ENCODE measurements around the gene PRRG1. TPM values are rescaled to one million over a fixed set of nuclear protein-coding genes. Genes with fewer than 3 reads are reported as not detected.
"Not testable (repeated sequence)": the region's sequence is repeated elsewhere in the genome, so short reads cannot be mapped to it uniquely, and the experiment has no call there.

The PRRG1 gene
- total RNA-seq, 1 donor from 2014 or later = not detected

DNA sequence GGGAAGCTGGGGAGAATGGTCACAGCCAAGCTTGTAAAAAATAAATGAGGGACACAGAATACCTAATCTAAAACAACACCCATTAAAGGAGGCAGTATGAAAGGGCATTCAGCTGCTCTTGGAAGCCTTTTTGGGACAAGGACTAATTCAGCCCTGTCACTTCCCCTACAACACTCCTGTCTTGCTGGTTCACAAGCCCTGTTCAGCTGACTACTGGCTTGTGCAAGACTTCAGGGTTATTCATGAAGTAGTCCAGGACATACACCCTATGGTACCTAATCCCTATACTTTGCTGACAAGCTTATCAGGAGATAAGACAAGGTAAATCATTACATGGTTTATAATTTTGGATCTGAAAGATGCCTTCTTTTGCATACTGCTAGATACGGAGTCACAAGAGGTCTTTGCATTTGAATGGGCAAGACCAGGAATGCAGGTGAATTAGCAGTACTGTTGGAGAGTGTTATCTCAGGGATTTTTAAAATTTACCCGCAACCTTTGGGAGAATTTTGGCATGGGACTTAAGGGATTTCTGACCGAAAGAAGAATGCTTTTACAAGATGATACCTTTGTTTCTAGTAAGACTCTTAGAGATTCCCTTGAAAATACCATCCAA is 119.1 kb downstream of the PRRG1 start:
- intact Hi-C loops (cut with micrococcal nuclease) = no loop called here

DNA sequence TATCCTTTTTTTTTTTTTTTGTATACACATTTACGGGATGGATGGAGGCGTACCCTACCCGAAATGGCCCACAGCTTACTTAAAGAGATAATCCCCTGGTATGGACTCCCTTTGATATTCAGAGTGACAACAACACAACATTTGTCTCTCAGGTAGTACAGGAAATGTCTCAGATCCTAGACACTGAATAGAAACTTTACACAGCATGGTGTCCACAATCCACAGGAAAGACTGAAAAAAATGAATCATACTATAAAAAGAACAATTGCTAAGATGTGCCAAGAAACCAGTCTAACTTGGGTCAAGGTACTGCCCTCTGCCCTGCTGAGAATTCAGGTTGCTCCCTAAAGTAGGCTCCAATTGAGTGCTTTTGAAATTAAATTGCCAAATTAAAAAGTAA is 121.5 kb downstream of the PRRG1 start:
- intact Hi-C loops (cut with micrococcal nuclease) = no loop called here

DNA sequence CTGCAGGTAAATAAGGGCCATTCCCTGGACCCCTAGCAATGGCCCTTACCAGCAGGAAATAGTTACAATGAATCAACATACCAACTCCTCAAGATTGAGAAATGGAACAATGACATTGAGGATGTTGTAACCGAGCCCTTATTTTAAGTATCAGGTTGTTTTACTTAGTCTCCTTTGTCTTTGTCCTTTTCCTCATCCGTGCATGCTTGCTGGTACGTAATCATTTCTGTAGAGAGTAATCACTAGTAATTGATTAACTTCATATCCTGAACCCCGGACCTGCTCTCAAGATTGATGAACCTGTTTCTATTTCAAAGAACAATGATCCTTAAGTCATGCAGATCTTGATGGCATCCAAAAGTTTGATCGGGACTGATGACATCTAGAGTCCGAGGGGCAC is 123.7 kb downstream of the PRRG1 start:
- intact Hi-C loops (cut with micrococcal nuclease) = no loop called here

DNA sequence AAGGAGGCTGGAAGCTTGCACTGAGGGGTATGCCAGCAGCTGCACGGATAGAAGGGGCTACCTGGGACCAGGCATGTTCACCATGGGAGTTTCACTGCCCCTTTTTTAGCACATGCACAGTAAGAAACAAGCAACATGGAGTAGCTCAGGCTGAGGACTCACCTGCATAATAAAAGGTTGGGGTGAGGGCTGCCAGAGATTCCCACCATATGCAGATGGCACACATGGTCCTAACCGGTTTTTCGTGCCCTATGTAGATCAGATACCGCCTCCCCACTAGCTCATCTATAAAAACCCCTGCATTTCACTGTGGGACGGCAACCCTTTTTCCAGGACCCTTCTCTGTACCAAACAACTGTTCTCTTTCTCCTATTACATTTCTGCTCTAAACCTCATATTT is 125.3 kb downstream of the PRRG1 start:
- intact Hi-C loops (cut with micrococcal nuclease) = no loop called here

DNA sequence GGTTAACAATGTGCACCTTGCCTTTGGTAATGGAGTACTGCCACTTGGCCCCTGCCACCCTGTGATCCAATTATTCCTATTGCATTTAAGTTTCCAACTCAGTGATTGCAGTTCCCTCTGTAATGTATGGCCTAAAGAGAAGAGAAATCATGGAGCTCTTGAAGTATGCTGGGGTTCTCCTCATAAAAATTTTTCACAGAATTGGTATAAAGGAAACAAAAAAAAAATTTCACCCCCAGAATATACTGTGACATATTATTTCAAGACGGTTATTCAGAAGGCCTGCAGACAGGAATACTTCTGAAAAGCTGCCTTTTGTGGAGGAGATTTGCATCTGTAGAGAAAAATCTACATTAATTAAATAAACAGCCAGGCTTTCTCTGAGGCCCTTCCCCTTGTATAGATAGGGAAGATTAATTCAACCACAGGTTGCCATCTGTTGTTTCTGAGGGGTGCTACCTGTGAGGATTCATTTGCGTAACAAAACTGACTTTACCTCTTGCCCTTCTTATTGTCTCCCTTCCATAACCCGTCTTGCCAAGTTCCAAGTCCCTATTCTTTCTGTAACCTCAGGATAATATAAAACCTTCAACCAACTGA is 127.5 kb downstream of the PRRG1 start:
- intact Hi-C loops (cut with micrococcal nuclease) = no loop called here

DNA sequence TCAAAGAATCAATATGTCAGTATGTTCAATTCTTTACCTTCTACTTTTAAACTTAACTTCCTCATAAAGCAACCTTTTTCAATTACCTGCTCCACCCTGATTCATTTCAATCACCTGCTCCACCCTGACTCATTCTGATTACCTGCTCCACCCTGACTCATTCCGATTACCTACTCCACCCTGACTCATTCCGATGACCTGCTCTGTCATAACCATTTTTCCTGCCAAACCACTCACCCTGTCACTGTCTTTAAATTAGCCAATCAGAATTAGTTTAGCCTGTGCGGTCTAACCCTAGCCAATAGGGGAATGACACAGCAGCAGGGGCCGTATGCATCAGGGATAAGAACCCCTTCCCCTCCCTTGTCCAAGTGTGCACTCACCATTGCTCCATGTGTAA is 135.2 kb downstream of the PRRG1 start:
- intact Hi-C loops (cut with micrococcal nuclease) = not testable (repeated sequence)

DNA sequence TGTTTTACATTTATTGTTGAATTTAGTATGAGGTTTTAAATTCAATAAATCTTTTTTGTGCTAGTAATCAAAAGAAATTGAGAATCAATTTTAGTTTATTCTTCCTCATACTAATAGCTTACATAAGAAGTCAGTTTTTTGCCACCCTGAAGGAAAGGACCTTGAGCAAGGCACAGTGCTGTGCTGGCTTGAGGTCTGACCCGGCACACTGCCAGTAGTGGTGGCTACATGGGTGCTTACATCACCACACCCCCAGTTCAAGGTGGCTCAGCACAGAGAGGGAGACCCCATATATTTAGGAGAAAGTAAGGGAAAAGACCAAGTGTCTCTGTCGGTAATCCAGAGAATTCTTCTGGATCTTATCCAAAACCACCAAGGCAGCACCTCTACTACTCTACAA is 136.3 kb downstream of the PRRG1 start:
- intact Hi-C loops (cut with micrococcal nuclease) = no loop called here

DNA sequence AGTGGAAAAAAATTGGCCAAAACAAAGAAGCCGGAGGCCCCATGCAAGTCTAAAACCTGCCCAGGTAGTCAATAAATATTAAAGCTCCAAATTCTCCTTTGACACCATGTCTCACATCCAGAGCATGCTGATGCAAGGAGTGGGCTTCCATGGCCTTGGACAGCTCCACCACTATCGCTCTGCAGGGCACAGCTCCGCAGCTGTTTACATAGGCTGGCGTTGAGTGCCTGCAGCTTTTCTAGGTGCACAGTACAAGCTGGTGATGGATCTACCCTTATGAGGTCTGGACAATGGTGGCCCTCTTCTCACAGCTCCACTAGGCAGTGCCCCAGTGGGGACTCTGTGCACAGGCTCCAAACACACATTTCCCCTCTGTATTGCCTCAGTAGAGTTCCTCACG is 138.1 kb downstream of the PRRG1 start:
- intact Hi-C loops (cut with micrococcal nuclease) = no loop called here

DNA sequence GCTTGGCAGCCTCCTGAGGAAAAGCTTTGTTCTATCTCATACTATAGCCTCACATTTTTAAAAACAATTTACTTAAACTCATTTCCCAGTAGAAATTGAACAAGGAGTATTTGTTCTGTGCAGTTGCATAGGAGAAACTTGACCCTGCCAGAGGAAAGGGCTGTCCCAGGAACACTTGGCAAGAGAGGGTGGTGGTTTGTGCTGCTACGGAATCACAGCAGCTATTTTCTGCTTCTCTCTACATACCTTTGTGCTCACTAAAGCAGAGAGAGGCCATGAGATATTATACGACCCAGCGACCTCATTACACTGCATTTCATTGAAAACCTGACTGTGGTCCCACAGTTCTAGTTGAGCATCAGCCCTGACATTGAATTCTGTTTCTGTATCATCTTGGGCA is 139.2 kb downstream of the PRRG1 start:
- intact Hi-C loops (cut with micrococcal nuclease) = no loop called here

DNA sequence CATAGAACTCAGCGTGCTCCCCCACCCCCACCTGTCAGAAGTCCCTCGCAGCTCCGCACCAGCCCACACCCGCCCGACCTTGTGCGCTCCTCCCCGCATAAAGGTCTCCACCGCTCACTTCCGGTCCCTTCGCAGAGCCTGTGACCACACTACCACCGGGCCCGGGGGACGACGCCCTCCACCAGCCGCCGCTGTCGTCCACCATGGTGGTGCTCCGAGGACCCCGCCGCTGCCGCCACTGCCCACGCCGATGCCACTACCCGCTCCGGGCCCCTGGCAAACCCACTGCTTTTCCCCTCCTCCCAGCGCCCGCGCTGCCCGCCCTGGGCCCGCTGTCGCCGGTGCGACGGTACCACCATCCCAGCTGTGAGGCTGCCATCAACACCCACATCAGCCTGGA is 142.5 kb downstream of the PRRG1 start:
- intact Hi-C loops (cut with micrococcal nuclease) = no loop called here

DNA sequence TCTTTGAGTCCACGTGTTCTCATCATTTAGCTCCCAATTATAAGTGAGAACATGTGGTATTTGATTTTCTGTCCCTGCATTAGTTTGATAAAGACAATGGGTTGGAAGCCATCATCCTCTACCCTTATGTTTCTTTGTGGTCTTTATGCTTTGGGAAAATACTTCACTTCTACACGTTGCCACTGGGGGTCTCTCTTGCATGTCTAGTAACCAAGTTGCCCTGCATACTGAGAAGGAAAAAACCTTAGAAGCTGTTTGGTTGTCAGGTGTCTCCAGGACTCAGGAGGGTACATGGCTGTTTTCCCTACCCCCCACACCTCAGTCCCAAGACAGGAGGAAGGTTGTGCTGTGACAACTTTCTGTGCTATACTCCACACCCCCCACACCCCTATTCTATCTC is 146.6 kb downstream of the PRRG1 start:
- intact Hi-C loops (cut with micrococcal nuclease) = not testable (repeated sequence)

DNA sequence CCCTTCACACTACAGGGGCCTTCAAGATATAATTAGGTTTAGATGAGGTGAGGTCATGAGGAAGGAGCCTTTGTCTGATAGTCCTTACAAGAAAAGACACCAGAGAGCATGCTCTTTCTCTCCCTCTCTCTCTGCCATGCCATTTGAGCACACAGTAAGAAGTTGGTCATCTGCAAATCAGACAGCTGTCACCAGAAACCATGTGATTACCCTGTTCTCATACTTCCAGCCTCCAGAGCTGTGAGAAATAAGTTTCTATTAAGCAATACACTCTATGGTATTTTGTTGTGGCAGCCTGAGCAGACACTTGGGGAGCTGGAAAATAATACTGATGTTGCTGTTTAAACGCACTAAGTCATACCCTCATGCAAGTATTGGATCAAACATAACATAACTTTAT is 148.0 kb downstream of the PRRG1 start:
- intact Hi-C loops (cut with micrococcal nuclease) = not testable (repeated sequence)

DNA sequence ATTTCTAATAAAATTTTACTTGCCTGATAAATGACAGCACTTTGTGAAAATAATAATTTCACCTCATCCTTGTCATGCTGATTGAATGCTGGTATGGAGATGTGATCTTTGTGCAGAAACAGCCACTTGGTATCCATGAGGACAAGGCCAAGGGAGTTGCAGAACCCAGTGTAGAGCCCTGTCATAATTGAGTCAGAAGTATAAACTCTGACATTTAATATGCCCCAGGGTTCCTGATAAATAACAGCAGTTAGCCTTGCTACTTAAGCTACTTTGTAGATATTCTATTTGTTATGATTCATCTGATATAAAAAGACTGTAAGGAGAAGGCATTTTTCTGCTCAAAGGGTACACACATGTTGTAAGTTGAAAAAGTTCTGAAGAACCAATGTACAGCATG is 149.2 kb downstream of the PRRG1 start:
- intact Hi-C loops (cut with micrococcal nuclease) = not testable (repeated sequence)

DNA sequence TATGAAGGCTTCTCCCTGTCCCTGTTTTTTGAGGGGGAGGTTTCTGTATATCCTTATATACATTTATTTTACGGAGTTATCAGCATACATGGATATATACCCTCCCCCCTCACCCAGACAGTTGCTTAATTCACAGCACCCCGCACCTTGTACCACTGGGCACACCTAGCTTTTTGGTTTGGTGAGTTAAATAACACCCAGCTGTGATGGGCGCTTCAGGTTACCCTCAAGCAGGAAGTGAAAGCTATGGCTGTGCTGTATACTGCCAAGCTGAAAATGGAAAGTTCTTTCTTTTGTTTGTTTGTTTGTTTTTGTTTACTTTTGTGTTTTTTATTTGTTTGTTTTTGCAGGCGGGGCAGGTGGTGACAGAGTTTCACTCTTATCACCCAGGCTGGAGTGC is 150.5 kb downstream of the PRRG1 start:
- intact Hi-C loops (cut with micrococcal nuclease) = not testable (repeated sequence)

DNA sequence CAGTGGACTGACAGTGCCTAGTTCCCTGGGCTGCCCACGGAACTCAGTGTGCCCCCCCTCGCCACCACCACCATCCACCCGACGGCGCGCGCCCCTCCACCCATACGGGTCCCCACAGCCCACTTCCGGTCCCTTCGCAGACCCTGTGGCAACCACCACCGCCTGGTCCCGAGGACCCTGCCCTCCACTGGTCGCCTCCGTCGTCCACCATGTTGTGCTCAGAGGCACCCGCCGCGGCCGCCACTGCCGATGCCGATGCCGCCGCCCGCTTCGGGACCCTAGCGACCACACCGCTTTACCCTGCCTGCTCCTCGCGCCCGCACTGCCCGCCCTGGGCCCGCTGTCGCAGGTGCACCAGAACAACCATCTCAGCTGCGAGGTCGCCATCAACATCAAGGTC is 155.8 kb downstream of the PRRG1 start:
- intact Hi-C loops (cut with micrococcal nuclease) = no loop called here

Other genes with a start within 250 kb of the PRRG1 start
- 0.25 and 0.34 TPM in 2 replicates for gene LANCL3, start 222.3 kb downstream of the PRRG1 start, total RNA-seq

Measured in T-helper 2 cell treated with Interferon-gamma antibody and Interleukin-4, amounts not matched to agents 100 ng/mL and 5 ng/mL, for 36 hours (primary cell).